HG02885 (cell line): ENCODE measurements around the gene LRRC8B.
"Not testable (repeated sequence)": the region's sequence is repeated elsewhere in the genome, so short reads cannot be mapped to it uniquely, and the experiment has no call there.

ENCODE experiments used
- ATAC-seq: cut with Tn5 transposase; IDR thresholded peaks from one replicate; pipeline ENCODE4 v1.9.1; 2021; ENCODE audit warnings: mild to moderate bottlenecking; ENCODE audit not compliant: unreplicated experiment, poor library complexity

Gene LRRC8B

DNA sequence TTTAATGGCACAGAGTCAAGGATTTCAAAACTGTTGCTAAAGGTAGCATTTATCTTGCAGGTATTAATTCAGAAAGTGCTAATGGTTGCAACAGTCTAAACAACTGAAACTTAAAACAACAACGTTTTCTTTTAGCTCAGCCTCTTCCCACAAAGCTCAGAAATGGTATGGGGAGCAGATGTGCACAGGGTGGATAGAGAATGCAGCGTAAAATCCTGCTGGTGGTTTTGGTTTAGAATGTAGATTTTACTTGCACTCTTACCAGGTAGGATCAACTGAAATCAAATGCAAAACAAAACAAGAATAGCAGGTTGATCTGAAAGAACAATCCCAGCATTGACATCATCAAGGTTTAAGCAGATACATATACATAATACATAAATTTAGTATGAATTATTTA, 104.5 kb downstream of the LRRC8B start:
- ATAC-seq = no peak

DNA sequence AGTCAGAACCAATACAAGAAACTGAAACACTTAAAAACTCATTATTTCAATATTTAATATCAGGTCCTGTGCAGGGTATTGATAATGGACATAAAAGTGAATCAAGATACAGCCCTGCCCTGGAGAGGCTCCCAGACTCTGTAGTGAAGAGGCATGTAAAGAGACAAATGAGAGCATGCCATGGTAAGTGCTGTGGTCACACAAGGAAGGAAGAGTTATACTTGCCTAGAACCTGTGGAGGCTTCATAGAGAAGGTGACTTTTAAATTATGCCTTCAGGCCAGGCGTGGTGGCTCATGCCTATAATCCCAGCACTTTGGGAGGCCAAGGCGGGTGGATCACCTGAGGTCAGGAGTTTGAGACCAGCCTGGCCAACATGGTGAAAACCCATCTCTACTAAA, 105.0 kb downstream of the LRRC8B start:
- ATAC-seq = not testable (repeated sequence)

DNA sequence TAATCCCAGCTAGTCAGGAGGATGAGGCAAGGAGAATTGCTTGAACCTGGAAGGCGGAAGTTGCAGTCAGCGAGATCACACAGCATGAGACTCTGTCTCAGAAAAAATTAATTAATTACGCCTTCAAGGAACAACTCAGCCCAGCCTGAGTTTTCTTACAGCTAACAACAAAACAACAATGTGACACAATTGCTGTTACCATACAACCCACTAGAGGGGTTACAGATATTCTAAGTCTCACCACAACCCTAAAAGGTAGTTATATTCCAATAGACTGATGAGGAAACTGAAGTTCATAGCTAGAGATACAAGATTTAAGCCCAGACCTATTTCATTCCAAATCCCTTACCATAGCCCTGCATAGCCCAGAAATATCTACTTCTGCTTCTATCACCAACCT, 105.4 kb downstream of the LRRC8B start:
- ATAC-seq = no peak

DNA sequence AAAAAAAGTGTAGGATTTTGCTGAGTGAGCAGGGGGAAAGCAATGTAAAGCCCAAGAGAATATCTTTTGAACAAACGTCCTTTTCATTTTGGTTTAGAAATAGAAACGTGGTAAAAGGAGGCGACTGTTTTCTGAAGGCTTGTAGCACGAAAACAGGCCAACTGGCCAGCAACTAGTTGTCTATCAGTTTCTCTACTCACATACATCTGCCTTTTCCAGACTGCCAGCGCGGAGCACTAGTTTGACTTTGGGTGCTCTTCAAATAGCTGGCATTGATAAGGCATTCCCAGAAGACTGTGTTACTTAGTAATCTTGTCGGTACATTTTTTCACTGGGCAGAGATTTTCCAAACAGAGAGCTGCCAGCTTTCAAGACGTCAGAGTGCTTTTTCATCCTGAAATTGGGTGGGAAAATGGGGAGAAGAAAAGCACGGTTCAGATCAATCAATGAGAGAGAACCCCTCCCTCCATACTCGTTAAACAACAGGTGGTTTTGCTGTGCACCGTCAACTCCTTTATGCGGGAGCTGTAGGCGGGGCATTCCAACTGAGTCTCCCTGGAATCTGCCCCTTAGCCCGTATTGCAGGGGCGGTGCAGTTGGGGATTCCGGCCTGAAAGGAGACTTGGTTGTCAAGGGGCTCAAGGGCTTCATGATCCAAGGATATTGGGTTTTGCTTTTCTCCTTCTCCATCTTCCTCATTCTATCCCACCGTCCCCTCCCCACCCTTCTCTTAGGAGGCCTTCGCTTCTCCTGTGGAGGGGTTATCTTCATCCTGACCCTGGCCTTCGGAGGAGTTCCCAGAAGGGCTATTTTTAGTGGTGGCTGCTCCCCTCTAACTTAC, 107.4 kb downstream of the LRRC8B start:
- ATAC-seq = no peak

DNA sequence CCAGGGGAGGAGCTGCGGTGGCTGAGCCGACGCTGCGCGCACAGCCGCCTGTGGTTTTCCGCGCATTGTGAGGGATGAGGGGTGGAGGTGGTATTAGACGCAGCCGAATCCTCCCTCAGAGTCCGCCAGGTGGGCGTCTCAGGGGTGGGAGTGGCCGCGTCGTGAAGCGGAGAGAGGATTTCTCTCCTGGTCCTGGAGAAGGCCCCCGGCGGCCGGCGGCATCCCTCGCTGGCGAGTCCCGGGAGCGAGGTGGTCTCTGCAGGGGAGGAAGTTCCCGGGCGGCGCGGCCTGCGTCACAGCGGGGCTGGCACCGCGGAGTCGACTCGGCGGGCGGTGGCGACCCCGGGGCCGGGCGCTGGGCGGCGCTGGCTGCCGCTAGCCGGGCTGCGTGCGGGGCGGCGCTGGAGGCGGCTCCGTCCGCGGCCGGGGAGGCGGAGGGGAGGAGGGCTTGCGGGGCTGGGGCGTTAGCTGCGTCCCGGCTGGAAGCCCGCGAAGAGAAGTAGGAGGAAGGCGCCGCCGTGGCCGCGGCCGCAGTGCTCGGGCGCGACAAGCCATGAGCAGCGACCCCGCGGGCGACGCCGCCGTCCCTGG, 108.1 kb downstream of the LRRC8B start, which contains the start of gene LRRC8C:
Gene LRRC8C, plus strand, starts transcription at position 464 of the 591 bp plus-strand sequence. CDS start 53,354 bp downstream, outside the sequence.
- peak; percentile 88 for ATAC-seq

DNA sequence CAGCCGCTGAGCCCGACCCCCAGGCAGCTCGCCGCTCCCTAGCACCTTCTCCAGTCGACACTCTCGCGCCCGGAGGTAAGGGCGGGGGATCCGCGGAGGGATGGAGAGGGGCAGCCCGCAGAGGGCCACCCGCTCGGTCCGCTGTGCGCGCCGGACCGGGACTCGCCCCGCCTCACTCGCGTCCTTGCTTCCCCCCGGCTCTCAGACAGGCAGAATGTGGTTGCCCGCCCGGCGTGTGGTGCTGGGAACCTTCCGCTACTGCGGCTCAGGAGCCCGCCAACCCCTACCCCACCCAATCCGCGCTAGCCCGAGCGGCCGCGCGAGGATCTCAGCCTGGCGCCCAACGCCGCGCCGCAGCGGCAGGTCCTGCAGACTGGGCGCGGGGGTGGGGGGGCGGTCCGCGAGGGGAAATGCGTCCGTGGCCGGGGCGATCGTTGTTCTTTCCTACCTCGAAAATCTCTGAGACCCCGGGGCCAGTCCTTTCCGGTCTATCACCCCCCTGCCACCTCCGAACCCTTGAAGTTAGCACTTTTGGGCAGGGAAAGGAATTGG, 108.7 kb downstream of the LRRC8B start:
- peak; percentile 48 for ATAC-seq

DNA sequence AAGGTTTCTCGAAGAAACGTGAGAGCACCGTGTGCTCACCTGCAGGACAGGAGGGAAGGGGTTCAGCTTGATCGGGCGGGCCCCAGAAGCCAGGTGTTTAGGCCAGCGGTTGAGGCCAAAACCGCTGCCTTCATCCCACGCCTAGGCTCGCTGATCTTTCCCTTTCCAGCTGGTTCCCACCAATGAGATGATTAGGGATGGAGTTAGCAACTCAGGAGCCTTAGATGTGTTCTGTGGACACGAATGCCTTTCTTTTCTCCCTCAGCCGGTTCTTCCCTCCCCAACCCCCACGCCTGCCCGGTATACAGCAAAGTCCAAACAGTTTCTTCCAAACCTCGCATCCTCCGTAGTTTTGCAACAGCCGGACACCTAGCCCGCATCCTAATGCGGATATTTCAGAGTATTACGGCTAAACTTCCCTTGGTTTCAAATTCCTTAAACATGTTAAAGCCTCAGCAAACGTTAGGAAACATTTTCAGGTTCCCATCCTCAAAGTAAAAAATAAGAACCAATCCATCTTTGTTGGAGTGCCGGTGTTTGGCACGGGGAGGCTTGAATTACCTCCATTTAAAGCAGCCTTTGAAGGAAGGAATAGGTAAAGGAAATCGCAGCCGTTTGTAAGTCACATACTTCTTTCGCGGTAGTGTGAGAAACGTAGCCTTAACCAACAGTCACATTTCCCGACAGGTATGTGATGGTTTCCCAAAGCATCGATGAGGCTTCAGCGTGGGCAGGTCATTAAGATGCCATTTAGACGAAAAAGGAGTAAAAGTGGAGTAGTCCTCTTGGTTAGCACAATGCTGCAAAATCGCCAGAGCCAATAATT, 109.4 kb downstream of the LRRC8B start:
- peak; percentile 6 for ATAC-seq

DNA sequence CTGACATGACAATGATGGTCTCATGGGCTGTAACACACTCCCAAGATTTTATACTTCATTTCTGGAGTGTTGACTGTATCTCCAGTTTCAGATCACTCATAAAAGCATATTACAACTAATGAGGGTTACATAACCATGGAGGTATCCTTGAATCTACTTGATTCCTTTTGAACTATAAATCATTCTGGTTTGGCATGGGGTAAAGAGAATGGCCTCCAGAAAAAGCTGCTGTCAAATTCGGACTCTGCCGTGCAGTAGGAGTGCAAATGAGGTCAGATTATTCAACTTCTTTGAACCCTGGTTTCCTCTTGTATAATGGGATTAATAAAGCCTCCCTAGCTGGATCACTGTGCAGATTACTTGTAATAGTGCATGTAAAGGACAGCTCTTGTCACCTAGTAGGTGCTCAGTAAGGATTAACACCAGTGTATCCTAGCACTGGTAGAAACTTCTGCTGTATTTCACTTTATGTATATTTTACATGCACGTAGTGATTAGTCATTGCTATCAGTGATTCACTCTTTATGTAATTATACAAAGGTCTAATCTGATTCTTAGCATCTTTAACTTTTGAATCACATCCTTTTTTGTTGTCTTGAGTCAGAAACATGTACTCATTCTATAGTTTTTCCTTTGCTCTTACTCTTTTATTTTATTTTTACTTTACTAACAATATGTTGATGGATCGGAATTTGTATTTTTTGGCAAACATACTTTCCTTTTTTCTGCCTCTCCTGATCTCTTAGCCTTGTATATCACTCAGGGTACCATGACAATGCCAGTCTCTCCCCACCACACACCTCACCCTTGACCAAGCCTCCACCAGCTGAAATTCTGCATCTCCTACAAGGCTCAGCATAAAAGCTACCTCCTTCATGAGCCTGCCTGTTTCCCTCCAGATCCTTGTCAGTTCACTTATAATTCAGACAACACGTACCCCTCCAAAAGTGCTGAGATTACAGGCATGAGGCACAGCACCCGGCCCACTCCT, 111.5 kb downstream of the LRRC8B start:
- ATAC-seq = no peak

DNA sequence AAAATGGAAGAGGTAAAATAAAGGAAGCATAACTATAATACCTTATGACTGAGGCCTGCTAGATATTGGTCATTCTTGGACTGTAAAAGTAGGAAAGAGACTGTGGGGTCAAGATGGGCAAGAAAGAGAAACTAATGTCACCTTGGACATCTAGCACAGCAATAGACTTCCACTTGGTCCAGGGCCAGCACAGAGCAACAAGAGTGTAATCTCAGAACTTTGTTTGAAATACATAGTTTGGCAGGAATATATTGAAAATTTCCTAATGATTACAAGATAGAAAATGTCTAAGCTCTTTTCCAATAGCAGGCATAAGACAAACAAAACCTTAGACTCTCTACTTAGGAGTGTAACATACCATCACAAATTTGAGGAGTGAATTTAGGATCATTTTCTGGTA, 112.9 kb downstream of the LRRC8B start:
- ATAC-seq = no peak

DNA sequence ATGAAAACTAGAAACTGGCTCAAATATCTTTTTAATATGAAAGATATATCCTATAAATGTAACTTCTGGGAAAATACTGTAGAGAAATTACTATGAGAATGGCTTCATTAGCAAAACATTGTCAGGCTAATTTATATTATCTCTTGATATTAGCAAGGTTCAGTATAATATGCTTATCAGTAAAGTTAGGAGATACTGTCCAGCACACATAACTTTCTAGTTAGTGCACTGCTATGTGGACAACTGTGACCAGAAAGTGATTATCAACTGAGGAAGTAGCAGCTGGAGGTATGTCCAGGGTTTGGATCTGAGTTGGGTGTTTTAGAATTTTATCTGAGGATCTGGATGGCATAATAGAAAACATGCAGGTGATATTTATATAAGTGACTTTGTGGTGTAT, 115.8 kb downstream of the LRRC8B start:
- no peak for ATAC-seq

DNA sequence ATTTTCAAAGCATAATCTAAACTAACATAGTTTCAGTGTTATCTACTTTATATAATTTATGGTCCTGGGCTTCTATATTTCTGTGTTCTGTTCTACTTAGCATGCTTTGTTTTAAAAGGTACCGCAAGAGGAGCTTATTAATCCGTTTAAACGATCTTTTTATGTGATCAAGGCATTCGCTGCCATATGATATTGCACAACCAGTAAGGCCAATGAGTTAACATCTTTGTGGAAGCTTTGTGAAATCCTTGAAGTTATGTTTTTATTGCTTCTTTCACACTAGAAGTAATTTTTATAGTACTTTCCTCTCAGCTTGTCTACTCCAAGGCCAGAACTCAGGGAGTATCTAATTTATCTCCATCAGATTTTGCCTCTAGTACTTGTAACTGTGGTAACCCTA, 117.2 kb downstream of the LRRC8B start:
- no peak for ATAC-seq

DNA sequence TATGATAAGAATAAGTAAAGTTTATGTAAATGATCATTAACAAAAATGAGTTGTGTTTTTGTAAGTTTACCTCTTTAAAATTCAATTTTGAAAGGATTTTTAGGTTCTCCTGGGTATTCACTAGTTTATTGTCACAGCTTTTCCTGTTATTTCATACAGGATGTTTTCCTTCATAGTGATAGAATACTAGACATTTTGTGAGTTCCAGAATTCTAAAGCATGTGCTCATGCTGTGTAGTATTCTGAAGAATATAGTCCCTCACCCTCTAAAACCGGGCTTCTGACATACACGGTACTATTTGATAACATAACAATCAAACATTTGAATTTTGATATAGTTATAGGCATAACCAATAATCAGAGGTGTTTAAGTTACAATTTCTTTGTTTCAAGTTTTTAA, 118.9 kb downstream of the LRRC8B start:
- no peak for ATAC-seq

DNA sequence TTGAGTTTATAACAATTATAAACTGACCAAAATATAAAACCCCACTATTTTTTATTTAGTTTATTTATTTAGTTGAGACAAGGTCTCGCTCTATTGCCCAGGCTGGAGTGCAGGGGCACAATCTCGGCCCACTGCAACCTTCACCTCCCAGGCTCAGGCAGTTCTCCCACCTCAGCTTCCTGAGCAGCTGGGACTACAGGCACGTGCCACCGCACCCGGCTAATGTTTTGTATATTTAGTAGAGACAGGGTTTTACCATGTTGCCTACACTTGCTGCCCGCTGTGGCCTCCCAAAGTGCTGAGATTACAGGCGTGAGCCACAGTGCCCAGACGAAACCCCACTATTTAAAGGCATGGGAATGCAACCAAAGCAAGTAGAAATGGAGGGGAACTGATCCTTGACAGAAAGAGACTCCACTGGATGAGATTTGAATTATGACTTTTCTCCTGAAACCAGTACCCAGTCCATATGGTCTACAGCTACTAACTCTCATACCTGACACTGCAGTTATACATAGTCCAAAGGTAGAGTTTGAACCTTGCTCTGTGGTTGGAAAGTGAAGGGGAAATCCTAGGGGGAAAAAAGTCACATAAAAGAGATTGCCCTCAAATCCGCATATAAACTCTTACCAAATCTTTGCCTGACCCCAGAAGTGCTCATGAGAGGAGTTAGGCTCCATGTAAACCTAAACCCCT, 119.6 kb downstream of the LRRC8B start:
- no peak for ATAC-seq

DNA sequence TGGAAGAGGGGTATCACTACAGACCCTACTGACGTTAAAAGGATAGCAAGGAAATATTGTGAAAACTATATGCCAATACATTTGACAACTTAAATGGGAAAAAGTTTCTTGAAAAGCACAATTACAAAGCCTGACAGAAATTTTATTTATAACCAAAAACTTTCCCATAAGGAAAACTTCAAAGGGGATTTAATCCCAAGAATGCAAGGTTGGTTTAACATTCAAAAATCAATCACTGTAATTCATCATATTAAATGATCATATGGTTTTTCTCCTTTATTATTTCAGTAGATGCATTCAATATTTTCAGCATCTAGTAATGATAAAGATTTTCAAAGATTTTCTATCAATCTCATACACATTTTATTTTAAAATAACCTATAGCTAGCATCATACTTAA, 121.6 kb downstream of the LRRC8B start:
- no peak for ATAC-seq
